Stimulated activated CD4-positive, alpha-beta T cell treated with anti-CD3 and anti-CD28 coated beads, TNF-alpha, amount 100 ng/mL, for 24 hours (primary cell): ENCODE data around the gene CTIF.

Source experiments
- DNase-seq, 3 experiments: peaks; one replicate each; pipeline ENCODE4 v3.0.0-alpha.2; 2020; ENCODE audit warnings: low read depth in 3 of 3

CTIF gene

GRCh38 chr18:48665654-48666053 is 126.8 kb downstream of the CTIF start:
- DNase-seq, result no peak

- DNase-seq, result no peak
These were observed 127.8 kb downstream of the CTIF start for GRCh38 chr18:48666613-48667012.

GRCh38 chr18:48667276-48668254 is 128.7 kb downstream of the CTIF start:
- DNase-seq, result no peak

- no peak for DNase-seq
These were observed 129.8 kb downstream of the CTIF start for GRCh38 chr18:48668466-48669179.

GRCh38 chr18:48669180-48669675 is 130.4 kb downstream of the CTIF start:
- DNase-seq, result no peak

GRCh38 chr18:48669991-48670750 is 131.3 kb downstream of the CTIF start:
- no peak for DNase-seq

GRCh38 chr18:48670751-48671560 is 132.1 kb downstream of the CTIF start:
- DNase-seq, result no peak

GRCh38 chr18:48671561-48671945 is 132.7 kb downstream of the CTIF start:
- no peak for DNase-seq

- DNase-seq, result no peak
These were observed 134.0 kb downstream of the CTIF start for GRCh38 chr18:48672671-48673340.

GRCh38 chr18:48673456-48673852 is 134.6 kb downstream of the CTIF start:
- no peak for DNase-seq

- no peak for DNase-seq
These were observed 135.3 kb downstream of the CTIF start for GRCh38 chr18:48673853-48674721.

- no peak for DNase-seq
These were observed 136.0 kb downstream of the CTIF start for GRCh38 chr18:48674758-48675351.

GRCh38 chr18:48675352-48675761 is 136.5 kb downstream of the CTIF start:
- peak; percentile 65 to 82 (median 70) for DNase-seq

- DNase-seq, result no peak
These were observed 137.1 kb downstream of the CTIF start for GRCh38 chr18:48675912-48676311.

- no peak for DNase-seq
These were observed 137.5 kb downstream of the CTIF start for GRCh38 chr18:48676346-48676745.

GRCh38 chr18:48676756-48677368 is 138.0 kb downstream of the CTIF start:
- peak; percentile 13 to 62 (median 38) for DNase-seq

- DNase-seq, result no peak
These were observed 139.6 kb downstream of the CTIF start for GRCh38 chr18:48678237-48679115.

- DNase-seq, result no peak
These were observed 140.4 kb downstream of the CTIF start for GRCh38 chr18:48679236-48679635.
